ENCODE data around the gene FARSA. TPM values are rescaled to one million over a fixed set of nuclear protein-coding genes. Genes with fewer than 3 reads are reported as not detected.

The FARSA gene
- total and polyA plus RNA-seq, 2 of the 13 experiments (the other 11 are each of a cell fraction or from before 2014, with no cell fraction given) = 25.9 to 72.0 TPM

- TF ChIP-seq ZNF740 (CRISPR knock-in tag; IDR thresholded peaks at IDR 0.05) (no peak), ZNF619 (CRISPR knock-in tag; IDR thresholded peaks at IDR 0.05) (no peak), CEBPG (CRISPR knock-in tag; IDR thresholded peaks at IDR 0.05) (peak; percentile 9; the same call in 1 of the 2 replicates), GTF2F1 (IDR thresholded peaks at IDR 0.05; ENCODE audit: low read length) (no peak), DNMT1 (CRISPR knock-in tag; IDR thresholded peaks at IDR 0.05) (no peak), FOXP1 (IDR thresholded peaks at IDR 0.05) (no peak), FOXP1 (CRISPR knock-in tag; IDR thresholded peaks at IDR 0.05) (no peak), CBX5 (CRISPR knock-in tag; IDR thresholded peaks at IDR 0.05; ENCODE audit: borderline replicate concordance) (no peak), ZBTB10 (CRISPR knock-in tag; IDR thresholded peaks at IDR 0.05; ENCODE audit: borderline replicate concordance) (no peak), ZSCAN31 (CRISPR knock-in tag; IDR thresholded peaks at IDR 0.05; ENCODE audit: low read depth) (no peak), ERF (CRISPR knock-in tag; IDR thresholded peaks at IDR 0.05) (peak; percentile 47; the same call in 1 of the 2 replicates), ZFP91 (CRISPR knock-in tag; IDR thresholded peaks at IDR 0.05; ENCODE audit: borderline replicate concordance) (peak; percentile 44; the same call in 1 of the 2 replicates), SMAD9 (CRISPR knock-in tag; IDR thresholded peaks at IDR 0.05) (no peak), ZNF570 (CRISPR knock-in tag; IDR thresholded peaks at IDR 0.05; ENCODE audit: borderline replicate concordance) (no peak), ZNF660 (CRISPR knock-in tag; IDR thresholded peaks at IDR 0.05; ENCODE audit: borderline replicate concordance, low read depth) (no peak), ZNF781 (CRISPR knock-in tag; IDR thresholded peaks at IDR 0.05; ENCODE audit: borderline replicate concordance, not compliant biosample characterization) (no peak), ATF4 (CRISPR knock-in tag; IDR thresholded peaks at IDR 0.05) (no peak), KMT2A (CRISPR knock-in tag; IDR thresholded peaks at IDR 0.05) (no peak), ZNF710 (CRISPR knock-in tag; IDR thresholded peaks at IDR 0.05; ENCODE audit: borderline replicate concordance) (no peak), E2F2 (CRISPR knock-in tag; IDR thresholded peaks at IDR 0.05; ENCODE audit: borderline replicate concordance) (no peak), CBX2 (IDR thresholded peaks at IDR 0.05; ENCODE audit: low read depth, low read length) (no peak), CBX2 (CRISPR knock-in tag; IDR thresholded peaks at IDR 0.05; ENCODE audit: low read depth) (no peak)
Measured at GRCh38 chr19:12881172-12881808, 52.2 kb downstream of the FARSA start, which contains the start of gene DNASE2 (continued).

All from HepG2 (cell line).